GM21576 (cell line): Measurements from ENCODE around the gene SLC9B1.

Source experiments
- ATAC-seq: cut with Tn5 transposase; IDR thresholded peaks from one replicate; pipeline ENCODE4 v1.9.1; 2021; ENCODE audit warnings: mild to moderate bottlenecking, moderate library complexity; ENCODE audit not compliant: unreplicated experiment

The SLC9B1 gene, protein sequence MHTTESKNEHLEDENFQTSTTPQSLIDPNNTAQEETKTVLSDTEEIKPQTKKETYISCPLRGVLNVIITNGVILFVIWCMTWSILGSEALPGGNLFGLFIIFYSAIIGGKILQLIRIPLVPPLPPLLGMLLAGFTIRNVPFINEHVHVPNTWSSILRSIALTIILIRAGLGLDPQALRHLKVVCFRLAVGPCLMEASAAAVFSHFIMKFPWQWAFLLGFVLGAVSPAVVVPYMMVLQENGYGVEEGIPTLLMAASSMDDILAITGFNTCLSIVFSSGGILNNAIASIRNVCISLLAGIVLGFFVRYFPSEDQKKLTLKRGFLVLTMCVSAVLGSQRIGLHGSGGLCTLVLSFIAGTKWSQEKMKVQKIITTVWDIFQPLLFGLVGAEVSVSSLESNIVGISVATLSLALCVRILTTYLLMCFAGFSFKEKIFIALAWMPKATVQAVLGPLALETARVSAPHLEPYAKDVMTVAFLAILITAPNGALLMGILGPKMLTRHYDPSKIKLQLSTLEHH

DNA sequence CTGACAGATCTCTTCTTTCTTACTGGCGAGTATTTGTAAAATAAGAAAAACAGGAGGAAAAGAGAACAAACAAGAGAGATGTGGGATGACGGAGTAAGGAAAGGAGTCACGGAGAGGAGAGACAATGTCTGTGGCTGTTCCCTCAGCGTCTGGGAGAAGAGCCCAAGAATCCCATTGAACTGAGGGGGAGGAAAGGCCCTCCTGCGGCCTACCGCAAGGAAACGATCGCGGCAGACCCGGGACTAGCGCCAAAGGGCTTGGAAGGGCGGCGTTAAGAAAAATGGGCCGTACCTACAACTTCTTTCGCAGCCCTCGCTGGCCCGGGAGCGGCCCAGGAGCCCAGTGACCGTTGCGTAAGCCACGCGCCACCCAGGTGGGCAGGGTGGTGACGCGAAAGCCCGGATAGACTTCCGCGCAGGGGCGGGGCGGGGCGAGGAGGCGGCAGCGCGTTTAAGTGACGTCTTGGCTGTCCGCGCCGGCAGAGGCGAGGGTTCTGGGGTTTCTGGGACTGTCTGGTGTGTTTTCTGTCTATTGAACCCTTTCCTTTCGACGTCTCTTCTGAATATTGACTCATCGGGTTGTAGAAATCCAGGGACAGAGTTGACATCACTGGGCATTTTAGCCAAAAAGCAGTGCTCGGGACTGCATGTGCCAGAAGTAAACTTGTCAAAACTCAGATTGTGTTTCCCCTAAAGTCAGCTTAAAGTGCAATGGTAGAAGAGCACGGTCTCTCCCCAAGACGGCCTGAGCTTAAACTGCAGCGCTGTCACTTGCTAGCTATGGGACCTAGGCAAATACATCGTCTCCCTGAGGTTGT, at the start of gene SLC9B1:
Gene SLC9B1, minus strand, starts transcription at position 398 of the 817 bp plus-strand sequence. CDS start 27,994 bp downstream, outside the sequence.
- peak; percentile 98 for ATAC-seq

DNA sequence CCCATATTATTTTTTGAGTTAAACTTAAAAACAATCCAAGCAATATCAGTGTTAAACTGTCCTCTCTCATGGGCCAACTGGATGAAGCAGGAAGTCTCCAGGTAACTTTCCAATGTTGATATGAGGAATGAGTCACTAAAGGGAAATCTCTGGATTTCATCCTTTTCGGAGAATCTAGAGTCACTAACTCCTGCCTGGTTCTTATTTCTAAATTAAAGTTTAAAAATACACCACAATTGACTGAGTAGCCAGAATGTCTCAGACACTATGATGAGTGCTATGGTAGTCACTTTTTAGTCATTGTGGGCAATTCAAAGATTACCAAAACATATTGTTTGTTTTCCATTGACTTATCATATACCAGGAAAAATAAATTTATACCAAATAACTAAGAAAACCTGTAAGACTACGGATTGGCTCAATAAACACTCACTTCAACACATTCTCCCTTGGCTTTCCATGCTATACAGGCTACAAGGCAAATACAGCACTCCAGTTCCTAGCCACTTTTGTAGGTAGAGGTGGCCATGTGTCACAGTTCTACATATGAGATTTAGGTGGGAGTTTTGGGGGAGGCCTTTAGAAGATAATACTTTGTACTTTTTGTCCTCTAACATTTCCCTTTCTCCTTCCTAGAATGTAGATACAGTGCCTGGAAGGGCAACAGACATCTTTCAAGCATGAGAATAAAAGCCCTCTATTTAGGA, 48.5 kb upstream of the SLC9B1 start:
- ATAC-seq: no peak

DNA sequence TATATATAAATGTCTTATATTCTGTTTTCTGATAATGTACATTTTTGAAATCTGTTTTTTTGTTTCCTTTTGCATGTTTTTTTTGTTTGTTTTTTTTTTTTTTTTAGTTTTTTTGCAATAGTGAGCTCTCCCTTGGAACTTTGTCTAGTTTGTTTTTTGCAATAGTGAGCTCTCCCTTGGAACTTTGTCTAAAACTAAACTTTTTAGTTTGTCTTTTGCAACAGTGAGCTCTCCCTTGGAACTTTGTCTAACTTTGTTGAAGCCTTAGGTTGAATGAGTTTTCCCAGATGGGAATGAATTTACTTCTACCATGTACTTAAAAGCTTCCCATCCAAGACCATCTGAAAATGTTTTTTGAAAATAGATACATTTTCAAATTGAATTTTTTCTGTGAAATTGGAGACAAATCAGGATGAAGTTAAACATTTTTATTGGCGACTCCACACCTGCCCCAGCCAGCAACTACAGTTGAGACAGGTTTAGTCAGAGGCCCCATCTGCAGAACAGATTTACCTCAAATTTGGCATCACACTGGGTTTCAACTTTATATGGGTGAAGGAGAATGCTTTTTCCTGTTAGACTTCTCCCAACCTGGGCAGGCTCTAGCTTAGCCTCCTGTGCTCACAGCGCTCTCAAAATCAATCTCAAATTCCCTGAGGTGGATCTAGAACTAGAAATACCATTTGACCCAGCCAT, 41.1 kb upstream of the SLC9B1 start:
- ATAC-seq: no peak

DNA sequence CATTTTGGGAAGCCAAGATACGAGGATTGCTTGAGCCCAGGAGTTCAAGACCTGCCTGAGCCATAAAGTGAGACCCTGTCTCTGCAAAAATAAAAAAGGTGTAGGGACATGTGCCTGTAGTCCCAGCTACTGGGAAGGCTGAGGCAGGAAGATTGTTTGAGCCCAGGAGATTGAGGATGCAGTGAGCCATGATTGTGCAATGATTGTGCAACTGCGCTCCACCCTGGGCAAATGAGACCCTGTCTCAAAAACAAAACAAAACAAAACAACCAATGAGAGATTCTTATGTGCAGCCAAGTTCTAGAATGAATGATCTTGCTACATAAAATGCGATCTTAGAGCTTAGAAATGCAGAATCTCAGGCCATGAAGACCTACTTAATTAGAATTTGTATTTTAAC, 34.5 kb upstream of the SLC9B1 start:
- ATAC-seq: no peak

DNA sequence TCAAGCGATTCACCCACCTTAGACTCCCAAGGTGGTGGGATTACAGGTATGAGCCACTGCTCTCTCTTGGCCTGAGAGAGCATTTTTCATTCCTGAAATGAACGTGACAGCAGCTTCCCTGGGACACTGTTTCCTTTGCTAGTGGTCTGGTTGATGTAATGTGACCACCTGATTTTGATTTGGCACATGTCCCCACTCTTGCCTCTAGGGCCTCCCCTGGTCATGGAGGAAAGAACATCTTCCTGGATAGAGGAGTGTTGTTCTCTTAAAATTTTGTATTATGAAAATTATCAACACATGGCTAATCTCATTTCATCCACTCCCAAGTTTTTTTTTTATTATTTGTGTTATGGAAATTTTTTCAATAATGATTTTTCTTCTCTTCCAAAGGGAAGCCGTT, 33.3 kb upstream of the SLC9B1 start:
- no peak for ATAC-seq

DNA sequence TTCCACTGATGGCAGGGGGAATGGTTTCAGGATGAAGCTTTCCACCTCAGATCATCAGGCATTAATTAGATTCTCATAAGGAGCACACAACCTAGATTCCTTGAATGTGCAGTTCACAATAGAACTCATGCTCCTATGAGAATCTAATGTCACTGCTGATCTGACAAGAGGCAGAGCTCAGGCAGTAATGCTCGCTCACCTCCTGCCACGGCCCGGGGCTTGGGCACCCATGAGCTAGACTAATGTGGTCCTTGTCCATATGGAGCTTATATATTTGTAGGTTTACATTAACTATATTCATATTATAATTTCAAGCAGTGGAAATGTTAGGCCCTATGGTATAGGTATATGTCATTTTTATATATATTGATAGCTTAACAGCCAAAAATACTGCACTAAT, 32.6 kb upstream of the SLC9B1 start:
- no peak for ATAC-seq

DNA sequence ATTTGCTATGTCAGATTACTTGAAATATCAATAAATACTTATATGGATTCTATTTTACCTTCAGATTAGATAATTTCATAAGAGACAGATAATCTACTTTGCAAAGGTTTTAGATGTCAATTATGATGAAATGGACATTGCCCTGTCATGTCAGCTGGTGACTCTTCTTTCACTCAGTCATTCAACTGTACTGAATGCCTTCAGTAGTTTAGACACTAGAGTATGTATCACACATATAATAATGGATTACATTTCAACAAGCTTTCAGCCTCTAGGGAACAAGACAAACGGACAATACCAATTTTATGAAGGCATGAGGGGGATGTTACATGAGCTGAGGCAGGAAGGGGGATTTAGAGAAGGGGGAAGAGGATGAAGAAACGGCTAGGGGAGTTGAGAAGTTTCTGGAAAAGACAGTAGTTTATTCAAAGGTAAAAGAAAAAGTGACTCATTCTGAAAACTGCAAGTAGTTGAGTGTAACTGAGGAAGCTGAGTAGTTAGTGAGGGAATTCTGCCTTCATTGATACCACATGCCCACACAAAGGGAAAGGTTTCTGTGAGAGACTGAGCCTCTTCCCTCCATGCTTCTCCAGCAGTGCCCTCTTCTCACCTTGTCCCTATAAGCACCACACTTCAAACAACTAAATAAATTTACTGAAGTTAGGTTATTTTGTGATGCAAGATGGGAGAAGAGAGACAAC, 31.4 kb upstream of the SLC9B1 start:
- ATAC-seq: no peak

DNA sequence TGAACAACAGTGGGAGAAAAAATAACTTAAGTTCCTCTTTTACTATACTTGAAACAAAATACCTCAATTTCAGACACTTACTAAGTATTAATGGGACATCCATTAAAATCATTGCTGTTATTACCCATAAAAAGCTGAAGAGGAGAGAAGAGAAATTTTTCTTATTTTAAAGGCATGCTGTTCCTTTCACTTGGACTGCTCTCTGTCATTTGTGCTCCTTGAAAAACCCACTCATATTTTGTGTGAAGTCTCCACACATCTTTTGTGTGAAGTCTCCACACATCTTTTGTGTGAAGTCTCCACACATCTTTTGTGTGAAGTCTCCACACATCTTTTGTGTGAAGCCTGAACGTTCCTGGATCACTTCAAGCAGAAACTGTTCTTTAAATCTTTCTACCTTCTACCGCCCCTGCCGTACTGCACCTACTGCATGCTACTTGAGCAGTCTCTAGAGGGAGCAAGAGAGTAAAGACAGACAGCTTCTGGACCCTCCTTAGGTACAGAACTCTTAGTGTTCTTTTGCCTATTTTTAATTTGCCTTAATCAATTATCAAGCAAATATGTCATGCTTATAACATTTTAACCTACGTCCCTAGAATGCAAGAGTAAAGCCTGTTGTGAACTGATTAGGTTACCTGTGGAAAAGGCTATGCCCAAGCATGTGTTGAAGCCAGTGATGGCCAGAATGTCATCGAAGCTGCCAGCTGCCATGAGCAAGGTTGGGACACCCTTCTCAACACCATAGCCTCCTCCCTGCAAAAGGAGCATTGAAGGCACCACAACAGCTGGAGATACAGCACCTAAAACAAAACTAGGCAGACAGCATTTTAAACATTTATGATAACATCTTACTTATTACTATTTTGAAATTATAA, 27.1 kb upstream of the SLC9B1 start:
- ATAC-seq: peak; percentile 94

DNA sequence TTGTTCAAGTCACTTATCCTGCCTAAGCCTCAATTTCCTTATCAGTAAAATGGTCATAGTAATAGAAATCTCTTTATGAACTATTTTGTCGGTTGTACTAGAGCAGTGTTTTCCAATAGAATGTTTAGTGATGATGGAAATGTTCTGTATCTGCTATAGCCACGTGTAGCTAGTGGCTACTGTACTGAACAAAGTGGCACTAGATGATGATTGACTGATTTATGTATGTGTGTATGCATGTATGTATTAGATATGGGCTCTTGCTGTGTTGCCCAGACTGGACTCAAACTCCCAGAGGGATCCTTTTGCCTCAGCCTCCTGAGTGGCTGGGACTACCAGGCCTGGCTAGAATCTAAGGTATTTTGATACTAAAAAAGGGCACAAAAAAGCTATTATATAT, 24.7 kb upstream of the SLC9B1 start:
- no peak for ATAC-seq

DNA sequence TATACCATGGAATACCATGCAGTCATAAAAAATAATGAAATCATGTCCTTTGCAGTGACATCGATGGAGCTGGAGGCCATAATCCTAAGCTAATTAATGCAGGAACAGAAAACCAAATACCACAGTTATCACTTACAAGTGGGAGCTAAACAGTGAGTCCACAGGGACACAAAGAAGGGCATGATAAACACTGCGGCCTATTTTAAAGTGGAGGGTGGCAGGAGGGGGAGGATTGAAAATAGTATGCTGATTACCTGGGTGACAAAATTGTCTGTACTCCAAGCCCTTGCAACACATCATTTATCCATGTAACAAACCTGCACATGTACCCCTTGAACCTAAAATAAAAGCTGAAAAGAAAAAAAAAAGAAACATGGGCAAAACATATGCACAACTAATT, 16.7 kb upstream of the SLC9B1 start:
- ATAC-seq: no peak

DNA sequence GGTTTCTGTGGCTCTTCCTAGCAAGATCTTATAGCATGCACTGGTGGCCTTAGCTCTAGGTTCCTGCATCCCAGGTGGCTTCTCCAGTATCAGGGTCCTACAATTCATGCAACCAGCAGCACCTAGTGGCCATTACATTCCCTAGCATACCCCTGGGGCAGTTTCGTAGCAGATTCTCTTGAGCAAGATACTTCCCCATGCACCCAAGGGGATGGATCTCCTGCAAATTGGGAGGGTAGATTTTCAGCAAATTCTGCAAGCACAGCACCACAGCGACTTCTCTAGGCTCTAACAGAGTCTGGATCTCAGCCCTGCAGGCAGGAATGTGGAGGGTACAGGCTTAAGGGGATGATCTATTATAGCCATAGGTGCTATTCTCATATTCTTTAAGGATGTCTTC, 13.1 kb upstream of the SLC9B1 start:
- peak; percentile 86 for ATAC-seq

DNA sequence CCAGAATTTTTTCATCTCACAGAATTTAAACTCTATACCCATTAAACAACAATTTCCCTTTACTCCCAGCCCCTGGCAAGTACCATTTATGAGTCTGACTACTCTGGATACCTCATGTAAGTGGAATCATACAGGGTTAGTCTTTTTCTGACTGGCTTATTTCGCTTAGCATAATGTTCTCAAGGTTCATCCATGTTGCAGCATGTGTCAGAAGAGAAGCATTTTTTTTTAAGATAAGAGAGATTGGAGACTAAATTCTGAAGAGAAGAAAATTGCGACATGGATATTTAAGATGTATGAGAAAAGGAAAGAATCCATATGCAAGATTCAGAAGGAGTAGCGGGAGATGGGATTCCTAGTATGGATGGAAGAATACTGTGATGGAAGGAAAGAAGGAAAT, 11.3 kb upstream of the SLC9B1 start:
- ATAC-seq: no peak

DNA sequence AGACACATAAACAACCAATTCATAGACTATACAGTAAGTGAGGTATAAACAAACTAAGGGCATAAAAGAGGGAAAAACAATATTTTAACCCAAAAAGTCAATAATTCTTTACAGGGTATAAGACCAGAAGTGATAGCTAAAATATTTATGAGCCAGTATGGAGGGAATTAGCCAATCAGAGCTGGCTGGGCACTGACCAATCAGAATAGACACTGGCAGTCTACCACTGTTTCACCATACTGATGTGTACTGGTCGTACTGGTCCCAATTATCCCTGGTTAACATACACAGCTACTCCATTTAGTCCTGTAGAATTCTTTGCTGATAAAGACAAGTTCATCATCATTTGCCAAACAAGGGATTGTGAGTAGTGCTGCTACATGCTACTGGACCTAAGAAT, 9.8 kb upstream of the SLC9B1 start:
- ATAC-seq: no peak

DNA sequence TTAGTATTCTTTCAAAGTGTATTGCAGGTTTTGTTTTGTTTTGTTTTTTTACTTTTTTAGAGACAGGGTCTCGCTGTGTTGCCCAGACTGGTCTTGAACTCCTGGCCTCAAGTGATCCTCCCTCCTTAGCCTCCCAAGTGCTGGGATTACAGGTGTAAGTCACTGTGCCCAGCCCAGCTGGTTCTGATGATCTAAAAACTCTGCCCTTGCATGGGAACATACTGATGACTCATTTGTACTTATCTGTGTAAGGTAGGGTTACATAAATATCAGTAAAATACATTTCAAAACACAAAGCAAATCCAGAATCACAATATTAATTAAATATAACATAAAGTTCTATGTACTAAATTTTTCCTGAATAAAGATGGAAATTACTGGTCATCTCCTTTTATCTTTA, 7.4 kb upstream of the SLC9B1 start:
- ATAC-seq: no peak

DNA sequence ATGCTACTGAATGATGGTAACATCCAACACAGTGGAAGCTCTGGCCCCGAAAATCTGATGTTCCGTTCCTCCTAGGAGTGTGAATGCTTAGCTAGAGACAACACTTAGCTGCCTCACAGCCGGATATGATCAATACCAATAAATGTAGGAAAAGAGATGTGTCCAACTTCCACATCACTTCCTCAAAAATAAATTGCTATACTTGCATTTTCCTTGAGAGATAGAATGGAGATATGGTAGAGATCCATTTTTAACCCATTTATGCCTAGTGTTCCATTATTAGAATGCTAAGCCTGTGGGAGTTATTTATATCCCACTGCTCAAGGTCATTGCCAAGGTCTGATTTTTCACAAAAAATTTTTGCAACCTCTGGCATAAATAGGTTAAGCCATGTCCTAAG, 5.5 kb upstream of the SLC9B1 start:
- no peak for ATAC-seq

DNA sequence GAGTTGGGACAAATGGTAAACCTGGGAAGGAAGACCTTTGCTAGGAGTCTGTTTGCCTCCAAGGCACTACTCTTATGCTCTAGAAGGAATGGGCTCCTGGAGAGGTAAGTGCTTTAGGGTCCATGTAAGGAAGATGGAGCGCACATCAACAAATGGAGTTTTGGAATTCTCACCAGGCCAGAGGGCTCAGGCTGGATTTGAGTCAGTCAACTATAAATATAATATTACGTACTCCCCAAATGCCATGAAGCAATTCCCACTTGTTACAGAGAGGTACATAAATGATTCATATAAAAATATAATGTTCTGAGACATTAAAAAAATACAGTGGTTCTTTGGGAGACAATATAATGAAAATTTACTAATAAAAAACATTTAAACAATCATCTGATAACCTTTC, 1.6 kb upstream of the SLC9B1 start:
- ATAC-seq: no peak

DNA sequence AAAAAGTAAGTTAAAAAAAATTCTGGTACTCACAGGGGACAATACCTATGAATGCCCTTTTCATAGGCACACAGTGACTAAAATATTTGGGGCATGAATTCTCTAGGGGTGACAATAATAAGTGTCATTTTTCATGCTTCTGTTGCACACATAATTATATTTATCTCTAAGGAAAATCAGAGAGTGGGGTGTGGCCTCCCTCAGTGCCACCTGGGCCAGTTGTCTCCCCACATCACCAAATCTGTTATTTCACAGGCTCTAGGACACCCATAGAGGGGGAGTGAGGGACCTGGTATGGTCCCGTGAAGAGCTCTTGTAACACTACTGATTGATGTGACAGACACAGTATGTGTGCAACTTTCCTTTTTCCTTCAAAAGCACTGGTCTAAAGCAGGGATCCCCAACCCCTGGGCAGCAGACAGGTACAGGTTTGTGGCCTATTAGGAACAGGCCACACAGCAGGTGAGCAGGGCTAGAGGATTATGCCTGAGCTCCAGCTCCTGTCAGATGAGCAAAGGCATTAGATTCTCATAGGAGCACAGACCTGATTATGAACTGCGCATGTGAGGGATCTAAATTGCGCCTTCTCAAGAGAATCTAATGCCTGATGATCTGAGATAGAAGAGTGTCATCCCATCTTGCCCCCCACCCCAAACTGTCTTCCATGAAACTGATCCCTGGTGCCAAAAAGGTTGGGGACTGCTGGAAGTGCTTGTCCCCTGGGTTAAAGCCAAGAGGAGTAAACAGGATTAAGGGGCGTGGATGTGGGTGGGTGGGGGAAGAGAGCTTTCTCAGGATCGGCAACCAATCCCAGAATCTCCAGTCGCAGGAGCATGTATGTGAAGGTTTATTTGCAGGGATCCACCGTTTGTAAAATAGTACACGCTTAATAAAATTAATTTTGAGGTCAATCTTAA, 856 bp downstream of the SLC9B1 start:
- no peak for ATAC-seq

DNA sequence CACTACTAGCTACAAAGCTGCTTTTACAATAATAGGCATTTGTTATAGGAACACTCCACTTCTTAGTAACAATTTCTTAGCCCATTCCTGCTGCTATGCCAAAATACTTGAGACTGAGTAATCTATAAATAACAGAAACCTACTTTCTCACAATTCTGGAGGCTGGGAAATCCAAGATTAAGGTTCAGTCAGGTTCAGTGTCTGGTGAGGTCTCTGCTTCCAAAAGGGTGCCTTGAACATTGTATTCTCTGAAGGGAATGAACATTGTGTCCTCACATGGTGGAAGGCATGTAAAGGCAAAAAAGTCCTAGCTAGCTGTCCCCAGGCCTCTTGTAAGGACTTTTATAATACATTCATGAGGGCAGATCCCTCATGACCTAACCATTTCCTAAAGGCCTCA, 7.0 kb downstream of the SLC9B1 start:
- ATAC-seq: no peak
